ENCODE data around the gene MCM3AP.

The MCM3AP gene

DNA sequence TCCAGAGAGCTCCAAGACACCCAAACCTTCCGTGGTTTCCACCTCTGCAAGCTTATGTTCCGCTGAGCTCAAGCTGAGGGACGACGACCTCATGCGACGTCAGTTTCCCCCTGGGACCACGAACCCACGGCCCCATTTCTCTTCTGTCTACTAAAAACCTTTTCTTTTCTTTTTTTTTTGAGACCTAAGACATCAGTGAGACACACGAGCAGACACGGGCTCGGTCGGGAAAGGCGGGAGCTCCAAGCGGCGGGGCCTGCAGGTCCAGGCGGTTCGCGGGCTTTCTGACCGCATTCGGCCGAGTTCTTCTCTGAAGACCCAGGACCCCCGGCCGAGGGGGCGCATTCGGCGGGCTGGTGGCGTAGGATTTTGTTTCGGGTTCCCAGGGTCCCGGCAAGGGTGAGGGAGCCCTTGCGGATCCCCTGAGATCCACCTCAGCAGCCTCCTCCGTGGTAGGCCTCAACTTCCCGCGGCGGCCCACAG lies 37.9 kb upstream of the MCM3AP start:
- H2AFZ ChIP-seq (ENCODE audit: low read length), result peak overlapping the region; percentile 61
- 0 out of 2 replicates have a peak, but pooled peaks cover 4% of the 10 kb centered on the region for H3K36me3 ChIP-seq (replicated peaks; ENCODE audit: insufficient read depth, low read length)
- TF ChIP-seq EZH2phosphoT487 (IDR thresholded peaks at IDR 0.05; ENCODE audit: low read length) (no peak), EZH2 (optimal IDR thresholded peaks at IDR 0.05; ENCODE audit: low read depth, low read length) (no peak)
- TF ChIP-seq, protein P1, sequence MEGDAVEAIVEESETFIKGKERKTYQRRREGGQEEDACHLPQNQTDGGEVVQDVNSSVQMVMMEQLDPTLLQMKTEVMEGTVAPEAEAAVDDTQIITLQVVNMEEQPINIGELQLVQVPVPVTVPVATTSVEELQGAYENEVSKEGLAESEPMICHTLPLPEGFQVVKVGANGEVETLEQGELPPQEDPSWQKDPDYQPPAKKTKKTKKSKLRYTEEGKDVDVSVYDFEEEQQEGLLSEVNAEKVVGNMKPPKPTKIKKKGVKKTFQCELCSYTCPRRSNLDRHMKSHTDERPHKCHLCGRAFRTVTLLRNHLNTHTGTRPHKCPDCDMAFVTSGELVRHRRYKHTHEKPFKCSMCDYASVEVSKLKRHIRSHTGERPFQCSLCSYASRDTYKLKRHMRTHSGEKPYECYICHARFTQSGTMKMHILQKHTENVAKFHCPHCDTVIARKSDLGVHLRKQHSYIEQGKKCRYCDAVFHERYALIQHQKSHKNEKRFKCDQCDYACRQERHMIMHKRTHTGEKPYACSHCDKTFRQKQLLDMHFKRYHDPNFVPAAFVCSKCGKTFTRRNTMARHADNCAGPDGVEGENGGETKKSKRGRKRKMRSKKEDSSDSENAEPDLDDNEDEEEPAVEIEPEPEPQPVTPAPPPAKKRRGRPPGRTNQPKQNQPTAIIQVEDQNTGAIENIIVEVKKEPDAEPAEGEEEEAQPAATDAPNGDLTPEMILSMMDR (IDR thresholded peaks at IDR 0.05; ENCODE audit: low read length), result no peak
- no peaks in the 10 kb centered on the region for H4K20me1 ChIP-seq (ENCODE audit: insufficient read depth, low read length)
- H3K27ac ChIP-seq (ENCODE audit: low read length), result peak overlapping the region; percentile 93
- no peaks in the 10 kb centered on the region for H3K27me3 ChIP-seq (replicated peaks; ENCODE audit: insufficient read depth, low read length)
- peaks cover 18% of the 10 kb centered on the region for H3K4me1 ChIP-seq (ENCODE audit: low read length)
- no peaks in the 10 kb centered on the region for H3K9me3 ChIP-seq (replicated peaks; ENCODE audit: insufficient read depth, low read length)
- peak overlapping the region; percentile 98 for H3K4me3 ChIP-seq (ENCODE audit: low read length)
- H3F3A ChIP-seq (ENCODE audit: insufficient read depth, low read length), result peaks cover 29% of the 10 kb centered on the region
- H3K9ac ChIP-seq (ENCODE audit: low read length), result peak overlapping the region; percentile 91
- peaks cover 65% of the 10 kb centered on the region for H3K79me2 ChIP-seq (ENCODE audit: low read length)
- DNase-seq, result peak; percentile 55
- peak overlapping the region; percentile 91 for H3K4me2 ChIP-seq (ENCODE audit: low read depth, low read length)
- H3K9me2 ChIP-seq (replicated peaks; ENCODE audit: insufficient read depth, low read length), result no peaks in the 10 kb centered on the region

DNA sequence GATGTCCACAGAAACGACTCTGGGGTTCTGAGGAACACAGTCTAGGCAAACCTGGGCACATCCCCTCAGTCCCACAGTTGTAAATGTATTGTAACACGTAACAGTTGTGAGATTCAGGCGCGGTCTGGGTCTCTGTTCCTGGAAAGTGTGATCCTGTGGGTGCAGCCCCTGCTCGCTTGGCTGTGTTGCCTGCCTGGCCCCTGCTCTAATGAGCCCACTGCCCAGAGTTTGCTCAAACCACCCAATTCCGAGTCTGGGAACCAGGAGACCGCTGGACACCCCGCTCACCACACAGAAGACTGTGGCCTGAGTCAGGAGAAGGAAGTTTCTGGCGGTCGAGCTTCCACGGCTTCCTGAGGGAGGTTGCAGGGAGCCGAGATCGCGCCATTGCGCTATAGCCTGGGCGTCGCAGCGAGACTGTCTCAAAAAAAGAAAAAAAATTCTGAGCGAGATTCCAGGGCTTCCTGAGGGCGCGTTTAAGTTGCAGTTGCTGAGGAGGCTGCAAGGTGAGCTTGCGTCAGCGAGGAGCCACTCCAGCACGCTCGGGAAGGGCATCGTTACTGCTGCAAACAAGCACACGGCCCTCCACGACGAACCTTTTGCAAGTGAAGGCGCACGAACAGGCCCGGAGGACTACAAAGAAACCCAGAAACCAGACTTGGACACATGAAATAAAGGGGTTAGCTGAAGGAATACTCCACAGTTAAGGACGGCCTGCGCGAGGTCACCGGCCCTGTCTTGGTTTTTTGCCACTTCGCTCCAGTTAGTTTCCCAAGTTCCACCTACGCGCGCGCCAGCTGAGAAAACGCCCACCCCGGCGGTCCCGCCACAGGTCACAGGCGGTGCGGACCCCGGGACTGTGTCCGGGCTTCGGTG lies 37.2 kb upstream of the MCM3AP start:
- TF ChIP-seq EZH2phosphoT487 (IDR thresholded peaks at IDR 0.05; ENCODE audit: low read length), result no peak
- TF ChIP-seq EZH2 (optimal IDR thresholded peaks at IDR 0.05; ENCODE audit: low read depth, low read length), result no peak
- TF ChIP-seq, protein P1 (IDR thresholded peaks at IDR 0.05; ENCODE audit: low read length), result no peak
- Histone ChIP-seq H3K9ac (ENCODE audit: low read length) (peak overlapping the region; percentile 91), H2AFZ (ENCODE audit: low read length) (peak overlapping the region; percentile 61), H3K4me1 (ENCODE audit: low read length) (peaks cover 18% of the 10 kb centered on the region), H3K9me2 (replicated peaks; ENCODE audit: insufficient read depth, low read length) (no peaks in the 10 kb centered on the region), H3K27me3 (replicated peaks; ENCODE audit: insufficient read depth, low read length) (no peaks in the 10 kb centered on the region), H3K27ac (ENCODE audit: low read length) (peak overlapping the region; percentile 93; the same call in 1 of the 2 replicates), H4K20me1 (ENCODE audit: insufficient read depth, low read length) (no peaks in the 10 kb centered on the region), H3K79me2 (ENCODE audit: low read length) (peaks cover 58% of the 10 kb centered on the region), H3K36me3 (replicated peaks; ENCODE audit: insufficient read depth, low read length) (no peaks in the 10 kb centered on the region), H3K4me3 (ENCODE audit: low read length) (peak overlapping the region; percentile 98), H3K9me3 (replicated peaks; ENCODE audit: insufficient read depth, low read length) (no peaks in the 10 kb centered on the region), H3K4me2 (ENCODE audit: low read depth, low read length) (peak overlapping the region; percentile 91), H3F3A (ENCODE audit: insufficient read depth, low read length) (peaks cover 29% of the 10 kb centered on the region)
- peak; percentile 38 for DNase-seq

GRCh38 chr21:46320331-46320801 lies 35.0 kb upstream of the MCM3AP start:
- Histone ChIP-seq H4K20me1 (ENCODE audit: insufficient read depth, low read length) (no peaks in the 10 kb centered on the region), H3K36me3 (replicated peaks; ENCODE audit: insufficient read depth, low read length) (no peaks in the 10 kb centered on the region), H3F3A (ENCODE audit: insufficient read depth, low read length) (peaks cover 26% of the 10 kb centered on the region), H2AFZ (ENCODE audit: low read length) (no peak overlapping the region), H3K9me3 (replicated peaks; ENCODE audit: insufficient read depth, low read length) (no peaks in the 10 kb centered on the region), H3K79me2 (ENCODE audit: low read length) (peaks cover 38% of the 10 kb centered on the region), H3K27ac (ENCODE audit: low read length) (no peak overlapping the region), H3K4me2 (ENCODE audit: low read depth, low read length) (no peak overlapping the region), H3K9me2 (replicated peaks; ENCODE audit: insufficient read depth, low read length) (no peaks in the 10 kb centered on the region), H3K4me3 (ENCODE audit: low read length) (no peak overlapping the region), H3K27me3 (replicated peaks; ENCODE audit: insufficient read depth, low read length) (no peaks in the 10 kb centered on the region), H3K9ac (ENCODE audit: low read length) (no peak overlapping the region), H3K4me1 (ENCODE audit: low read length) (peaks cover 8% of the 10 kb centered on the region)
- no peak for TF ChIP-seq EZH2phosphoT487 (IDR thresholded peaks at IDR 0.05; ENCODE audit: low read length)
- TF ChIP-seq, protein P1 (IDR thresholded peaks at IDR 0.05; ENCODE audit: low read length), result no peak
- DNase-seq, result no peak
